ENCODE measurements around the gene TSPOAP1. TPM values are rescaled to one million over a fixed set of nuclear protein-coding genes. Genes with fewer than 3 reads are reported as not detected.
"Not testable (repeated sequence)": the region's sequence is repeated elsewhere in the genome, so short reads cannot be mapped to it uniquely, and the experiment has no call there.

TSPOAP1 gene
- total RNA-seq, 1 donor, result 0.86 TPM

DNA sequence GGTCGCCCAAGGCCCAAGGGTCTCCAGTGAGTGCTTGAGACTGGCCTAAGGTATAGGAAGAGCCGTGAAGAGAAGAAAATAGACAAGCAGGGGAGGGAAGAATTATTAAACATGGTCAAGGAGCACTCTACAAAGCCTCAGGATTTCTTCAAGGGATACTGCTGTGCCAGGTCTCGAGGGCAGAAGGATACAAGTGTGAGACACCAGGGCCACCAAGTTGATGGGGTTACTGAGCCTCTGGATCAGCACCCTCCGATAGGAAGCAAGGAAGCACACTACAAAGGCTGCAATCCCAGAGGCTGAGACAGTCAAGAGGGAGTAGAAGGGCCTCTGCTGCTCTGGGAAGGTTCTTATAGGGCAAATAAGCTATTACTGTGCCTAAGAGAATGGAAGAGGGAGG is 16.9 kb upstream of the TSPOAP1 start:
- TF ChIP-seq, protein P1, sequence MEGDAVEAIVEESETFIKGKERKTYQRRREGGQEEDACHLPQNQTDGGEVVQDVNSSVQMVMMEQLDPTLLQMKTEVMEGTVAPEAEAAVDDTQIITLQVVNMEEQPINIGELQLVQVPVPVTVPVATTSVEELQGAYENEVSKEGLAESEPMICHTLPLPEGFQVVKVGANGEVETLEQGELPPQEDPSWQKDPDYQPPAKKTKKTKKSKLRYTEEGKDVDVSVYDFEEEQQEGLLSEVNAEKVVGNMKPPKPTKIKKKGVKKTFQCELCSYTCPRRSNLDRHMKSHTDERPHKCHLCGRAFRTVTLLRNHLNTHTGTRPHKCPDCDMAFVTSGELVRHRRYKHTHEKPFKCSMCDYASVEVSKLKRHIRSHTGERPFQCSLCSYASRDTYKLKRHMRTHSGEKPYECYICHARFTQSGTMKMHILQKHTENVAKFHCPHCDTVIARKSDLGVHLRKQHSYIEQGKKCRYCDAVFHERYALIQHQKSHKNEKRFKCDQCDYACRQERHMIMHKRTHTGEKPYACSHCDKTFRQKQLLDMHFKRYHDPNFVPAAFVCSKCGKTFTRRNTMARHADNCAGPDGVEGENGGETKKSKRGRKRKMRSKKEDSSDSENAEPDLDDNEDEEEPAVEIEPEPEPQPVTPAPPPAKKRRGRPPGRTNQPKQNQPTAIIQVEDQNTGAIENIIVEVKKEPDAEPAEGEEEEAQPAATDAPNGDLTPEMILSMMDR (IDR thresholded peaks at IDR 0.05; ENCODE audit: insufficient read depth, low read depth, low read length), result no peak
- no peak for DNase-seq (ENCODE audit: low read depth)

DNA sequence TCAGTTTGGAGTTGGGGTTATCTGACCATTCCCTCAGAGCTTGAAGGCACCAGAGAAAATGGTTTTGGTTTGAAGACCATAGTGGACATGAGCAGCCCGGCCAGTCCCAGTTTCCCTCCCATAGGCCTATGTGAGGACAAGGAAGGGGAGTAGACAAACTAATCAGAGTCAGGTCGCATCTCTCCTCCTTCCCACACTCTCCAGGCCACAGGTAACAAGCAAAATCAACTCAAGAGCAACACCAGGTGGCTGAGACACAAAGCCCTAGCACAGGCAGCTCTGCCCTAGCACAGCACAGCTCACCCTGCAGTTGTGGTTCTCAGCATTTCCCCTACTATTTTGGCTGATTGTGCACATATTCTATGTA is 16.2 kb upstream of the TSPOAP1 start:
- no peak for DNase-seq (ENCODE audit: low read depth)
- H3K4me3 ChIP-seq (ENCODE audit: low read depth, low read length), result no peak overlapping the region
- TF ChIP-seq, protein P1 (IDR thresholded peaks at IDR 0.05; ENCODE audit: insufficient read depth, low read depth, low read length), result no peak

More for the DNA sequence above, 16.9 kb upstream of the TSPOAP1 start:
- no peak overlapping the region for H3K4me3 ChIP-seq (ENCODE audit: low read depth, low read length)

DNA sequence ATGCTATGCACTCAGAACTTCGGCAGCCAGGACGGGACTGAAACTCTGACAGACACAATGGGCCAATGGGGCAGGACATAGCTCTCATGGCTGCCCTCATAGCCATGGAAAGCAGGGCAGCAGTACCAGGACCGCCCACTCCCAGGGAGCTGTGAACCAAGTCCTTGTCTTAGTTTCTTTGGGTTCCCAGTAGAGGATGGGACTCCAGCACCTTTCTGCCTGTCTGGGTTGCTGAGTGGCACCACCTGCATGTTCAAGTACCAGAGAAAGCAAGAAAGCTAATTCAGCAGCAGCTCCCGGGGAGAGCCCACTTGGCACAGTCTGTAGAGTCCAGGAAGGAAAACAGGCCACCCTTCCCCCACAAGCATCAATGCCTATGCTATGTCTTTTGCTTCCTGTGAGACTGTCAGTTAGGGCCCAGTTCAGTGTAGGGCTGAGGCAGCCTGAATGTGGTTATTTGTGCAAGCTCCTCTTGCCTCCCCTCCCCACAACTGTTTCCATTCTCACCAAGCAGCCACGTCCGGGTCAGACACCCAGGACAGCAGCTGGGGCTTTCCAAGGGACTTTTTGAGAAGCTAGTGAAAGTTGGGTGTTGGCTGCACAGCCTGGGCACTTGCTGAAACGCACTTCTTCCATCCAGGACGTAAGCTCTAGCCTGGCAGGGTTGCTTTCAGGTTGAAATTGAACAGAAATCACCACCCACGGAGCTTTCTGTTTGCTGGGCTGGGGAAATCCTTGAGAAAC is 15.6 kb upstream of the TSPOAP1 start:
- no peak overlapping the region for H3K4me3 ChIP-seq (ENCODE audit: low read depth, low read length)
- TF ChIP-seq, protein P1 (IDR thresholded peaks at IDR 0.05; ENCODE audit: insufficient read depth, low read depth, low read length), result no peak
- DNase-seq (ENCODE audit: low read depth), result no peak

DNA sequence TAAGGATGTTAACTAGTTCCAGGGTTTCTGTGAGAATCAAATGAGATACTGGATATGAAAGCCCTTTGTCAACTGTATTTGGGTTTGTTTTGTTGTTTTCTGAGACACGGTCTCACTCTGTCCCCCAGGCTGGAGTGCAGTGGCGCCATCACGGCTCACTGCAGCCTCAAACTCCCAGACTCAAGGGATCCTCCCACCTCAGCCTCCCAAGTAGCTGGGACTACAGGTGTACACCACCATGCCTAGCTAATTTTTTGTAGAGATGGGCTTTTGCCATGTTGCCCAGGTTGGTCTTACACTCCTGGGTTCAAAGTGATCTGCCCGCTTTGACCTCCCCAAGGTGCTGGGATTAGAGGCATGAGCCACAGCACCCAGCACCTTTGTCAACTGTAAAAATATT is 14.5 kb upstream of the TSPOAP1 start:
- DNase-seq (ENCODE audit: low read depth), result no peak

DNA sequence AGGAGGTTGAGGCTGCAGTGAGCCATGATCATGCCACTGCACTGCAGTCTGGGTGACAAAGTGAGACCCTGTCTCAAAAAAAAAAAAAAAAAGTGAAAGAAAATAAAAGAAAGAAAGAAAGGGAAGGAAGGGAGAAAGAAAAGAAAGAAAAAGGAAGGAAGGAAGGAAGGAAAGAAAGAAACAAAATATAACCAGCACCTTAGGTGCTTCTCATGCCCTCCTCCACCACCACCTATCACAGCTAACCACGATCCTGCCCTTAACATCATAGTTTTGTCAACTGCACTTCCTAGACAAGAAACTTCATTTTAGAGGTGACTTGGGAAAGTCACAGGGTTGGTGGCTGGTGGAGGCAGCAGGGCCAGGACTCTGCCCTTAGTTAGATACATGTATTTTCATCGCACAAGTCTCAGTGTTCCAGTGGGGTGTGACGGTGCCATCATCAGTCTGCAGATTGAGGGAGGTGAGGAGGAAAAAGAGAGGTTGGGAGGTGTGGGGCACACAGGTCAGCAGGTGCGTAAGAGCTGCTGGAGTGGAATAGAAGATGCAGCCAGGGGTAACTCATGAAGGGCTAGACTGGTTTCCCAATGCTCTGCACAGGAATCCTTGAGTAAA is 13.4 kb upstream of the TSPOAP1 start:
- H3K4me3 ChIP-seq (ENCODE audit: low read depth, low read length), result no peak overlapping the region
- no peak for DNase-seq (ENCODE audit: low read depth)
- TF ChIP-seq, protein P1 (IDR thresholded peaks at IDR 0.05; ENCODE audit: insufficient read depth, low read depth, low read length), result no peak

More for the DNA sequence above, 14.5 kb upstream of the TSPOAP1 start:
- no peak overlapping the region for H3K4me3 ChIP-seq (ENCODE audit: low read depth, low read length)
- TF ChIP-seq, protein P1 (IDR thresholded peaks at IDR 0.05; ENCODE audit: insufficient read depth, low read depth, low read length), result no peak

DNA sequence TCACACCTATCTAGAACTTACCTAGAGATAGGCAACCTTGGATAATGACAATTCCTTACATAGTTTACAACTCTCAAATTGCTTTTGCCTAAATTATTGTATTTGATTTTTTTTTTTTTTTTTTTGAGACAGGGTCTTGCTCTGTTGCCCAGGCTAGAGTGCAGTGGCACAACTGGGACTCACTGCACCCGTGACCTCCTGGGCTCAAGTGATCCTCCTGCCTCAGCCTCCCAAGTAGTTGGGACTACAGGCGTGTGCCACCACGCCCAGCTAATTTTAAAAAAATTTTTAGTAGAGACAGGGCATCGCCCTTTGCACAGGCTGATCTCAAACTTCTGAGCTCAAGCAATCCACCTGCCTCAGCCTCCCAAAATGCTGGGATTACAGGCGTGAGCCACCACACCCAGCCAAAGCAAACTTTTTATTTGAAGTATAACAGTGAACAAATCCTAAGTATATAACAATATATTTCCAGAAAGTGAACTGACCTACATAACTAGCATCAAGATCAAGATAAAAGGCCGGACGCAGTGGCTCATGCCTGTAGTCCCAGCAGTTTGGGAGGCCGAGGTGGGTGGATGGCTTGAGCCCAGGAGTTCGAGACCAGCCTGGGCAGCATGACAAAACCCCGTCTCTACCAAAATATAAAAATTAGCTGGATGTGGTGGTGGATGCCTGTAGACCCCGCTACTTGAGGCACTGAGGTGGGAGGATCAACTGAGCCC is 12.7 kb upstream of the TSPOAP1 start:
- not testable (repeated sequence) for H3K4me3 ChIP-seq (ENCODE audit: low read depth, low read length); DNase-seq (ENCODE audit: low read depth)

DNA sequence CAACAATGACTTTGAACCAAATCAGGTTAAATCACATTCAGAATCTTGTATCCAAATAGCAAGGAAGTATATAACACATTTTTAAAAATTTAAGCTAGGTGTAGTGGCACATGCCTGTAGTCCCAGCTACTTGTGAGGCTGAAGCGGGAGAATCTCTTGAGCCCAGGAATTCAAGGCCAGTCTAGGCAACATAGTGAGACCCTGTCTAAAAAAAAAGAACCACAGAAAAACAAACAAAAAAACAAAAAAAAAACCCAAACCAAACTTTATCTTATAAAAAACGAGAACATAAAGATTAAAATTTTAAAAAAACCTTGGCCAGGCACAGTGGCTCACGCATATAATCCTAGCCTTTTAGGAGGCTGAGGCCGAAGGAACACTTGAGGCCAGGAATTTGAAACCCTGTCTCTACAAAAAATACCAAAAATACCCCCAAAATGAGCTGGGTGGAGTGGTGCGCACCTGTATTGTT is 11.8 kb upstream of the TSPOAP1 start:
- TF ChIP-seq, protein P1 (IDR thresholded peaks at IDR 0.05; ENCODE audit: insufficient read depth, low read depth, low read length), result no peak
- no peak for DNase-seq (ENCODE audit: low read depth)
- no peak overlapping the region for H3K4me3 ChIP-seq (ENCODE audit: low read depth, low read length)
